Renal cortical epithelial cell (primary cell): Measurements from ENCODE around the gene PSMB9. TPM values are rescaled to one million over a fixed set of nuclear protein-coding genes. Genes with fewer than 3 reads are reported as not detected.

Source experiments
- DNase-seq: peaks from one replicate; pipeline ENCODE4 v3.0.0-alpha.2; 2011; ENCODE audit warnings: low read depth
- total RNA-seq: library from RNA; depleted of rRNA; stranded (reverse); fragments of >200 nt; gene quantifications from 2 replicates; pipeline ENCODE4 v1.2.3, GENCODE V29; 2014

PSMB9 gene
- total RNA-seq, 1 donor from 2014 or later = 8.3 TPM

- no peak for DNase-seq
Measured at GRCh38 chr6:32839356-32839755, 14.6 kb upstream of the PSMB9 start.

DNA sequence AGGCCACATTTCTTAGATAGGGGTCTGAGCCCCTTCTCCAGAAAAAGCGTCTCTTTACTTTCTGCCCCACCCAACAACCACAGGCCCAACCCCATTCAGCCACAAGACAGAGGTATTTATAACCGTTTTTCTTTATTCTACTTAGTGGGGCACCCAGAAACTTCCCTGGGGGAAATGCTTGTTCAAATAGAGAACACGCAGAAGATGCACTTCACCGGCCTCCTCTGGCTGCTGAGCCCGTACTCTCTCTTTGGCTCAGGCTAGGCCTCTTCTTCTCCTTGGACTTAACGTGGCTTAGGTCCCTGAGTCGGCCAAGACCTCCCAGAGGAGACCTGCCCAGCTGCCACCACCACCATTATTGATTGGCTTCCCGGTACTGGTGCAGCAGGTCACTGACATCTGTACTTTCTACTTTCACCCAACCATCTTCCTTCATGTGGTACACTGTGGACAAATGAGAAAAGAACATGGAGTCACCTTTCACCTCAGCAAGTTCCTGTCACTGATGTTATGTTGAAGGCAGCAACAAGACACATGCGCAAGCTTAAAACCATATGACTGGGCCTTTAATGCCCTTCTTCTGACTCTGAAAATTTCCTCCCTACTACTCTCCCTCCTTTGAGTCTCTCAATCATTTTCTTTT, 13.3 kb upstream of the PSMB9 start:
- DNase-seq = no peak

DNA sequence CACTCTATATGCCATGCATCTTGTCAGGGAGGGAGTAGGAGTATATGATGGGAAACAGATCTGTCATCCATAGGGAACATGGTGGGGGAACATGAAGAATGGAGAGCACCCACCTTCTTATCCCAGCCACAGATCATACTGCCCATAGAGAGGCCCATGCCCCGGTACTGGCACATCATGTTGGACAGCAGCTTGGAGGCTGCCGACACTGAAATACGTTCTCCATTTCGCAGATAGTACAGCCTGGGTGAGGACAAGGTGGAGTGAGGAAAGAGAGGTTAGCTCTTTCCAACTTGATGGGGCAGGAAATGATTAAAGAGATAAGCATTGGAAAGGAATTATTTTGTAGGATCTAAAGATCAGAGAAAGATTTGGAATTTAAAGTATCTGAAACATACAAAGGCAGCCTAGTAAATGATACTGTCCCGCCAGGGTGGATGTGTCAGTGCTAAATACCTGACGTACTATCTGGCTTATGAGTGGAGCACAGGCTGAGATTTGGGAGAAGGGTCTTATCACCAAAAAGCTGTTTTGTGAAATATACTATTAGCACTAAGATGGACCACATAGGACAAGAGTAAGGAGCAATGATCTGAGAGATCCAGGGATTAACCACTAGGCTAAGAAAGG, 11.9 kb upstream of the PSMB9 start:
- DNase-seq = no peak

GRCh38 chr6:32842690-32843089, 11.3 kb upstream of the PSMB9 start:
- DNase-seq = no peak

DNA sequence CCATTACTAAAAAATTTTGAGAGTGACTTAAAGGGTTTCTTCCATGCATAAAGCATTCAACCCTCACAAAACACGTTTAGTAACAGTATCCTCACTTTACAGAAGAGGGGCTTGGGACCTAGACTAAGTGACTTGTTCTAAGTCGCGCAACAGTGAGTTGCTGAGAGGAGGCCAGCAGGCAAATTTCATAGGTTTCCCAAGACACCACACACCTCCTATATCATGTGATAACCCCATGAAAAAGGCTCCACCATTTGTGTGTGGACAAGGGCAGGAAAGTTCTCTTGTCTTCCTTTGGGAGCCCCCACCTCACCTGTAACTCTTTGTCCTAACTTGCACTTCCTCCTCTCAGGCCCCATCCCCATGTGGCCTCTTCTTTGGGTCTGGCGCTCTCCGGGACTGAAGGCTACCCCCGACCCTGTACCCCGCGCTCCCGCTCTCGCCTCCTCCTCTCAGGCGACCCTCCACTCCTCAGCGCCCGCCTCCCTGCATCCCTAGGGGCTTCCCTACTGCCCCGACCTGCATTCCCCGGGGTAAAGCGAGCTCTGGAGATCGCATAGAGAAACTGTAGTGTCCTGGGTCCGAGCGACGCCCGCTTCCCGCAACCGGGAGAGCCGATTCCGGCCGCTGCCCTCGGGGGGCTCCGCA, 10.5 kb upstream of the PSMB9 start:
- DNase-seq = no peak

DNA sequence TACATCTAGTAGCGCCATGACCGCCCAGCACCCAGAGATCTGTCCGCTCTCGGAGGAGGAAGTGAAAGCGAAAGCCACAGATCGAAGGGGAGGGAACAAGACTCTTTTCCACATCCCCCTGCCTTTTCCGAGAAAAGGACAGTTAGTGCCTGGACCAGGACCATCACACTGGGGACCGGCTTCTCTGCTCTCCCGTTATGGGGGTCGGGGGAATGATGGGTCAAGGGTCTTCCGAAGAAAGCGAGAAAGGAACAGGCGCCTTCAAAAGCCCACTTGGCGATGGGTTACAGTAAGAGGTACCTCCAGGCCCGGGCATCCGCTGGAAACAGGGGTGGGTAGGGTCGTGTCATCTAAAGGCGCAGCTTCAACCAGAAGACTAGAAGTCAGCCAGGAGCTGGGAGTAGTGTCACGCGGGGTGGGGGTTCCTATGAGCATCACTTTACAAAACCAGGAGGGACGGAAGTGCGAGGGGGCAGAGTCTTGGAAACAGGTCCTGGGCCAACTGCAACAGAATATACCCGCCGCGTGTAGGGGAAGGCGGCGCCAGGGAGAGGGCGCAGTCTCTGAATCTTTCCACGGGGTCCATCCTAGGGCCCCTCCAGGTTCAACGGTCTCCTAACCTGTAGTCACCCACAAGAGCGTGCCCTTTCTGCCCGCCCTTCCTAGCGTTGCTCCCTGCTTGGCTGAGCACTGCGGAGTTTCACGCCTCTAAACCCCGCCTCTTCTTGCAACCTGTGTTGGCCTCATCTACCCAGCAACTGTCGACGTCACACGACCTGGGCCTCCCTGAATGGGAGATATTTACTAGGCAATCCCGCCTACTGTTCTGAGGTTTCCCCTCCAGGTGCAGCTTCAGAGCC, 9.8 kb upstream of the PSMB9 start, which contains the start of gene PSMB8:
PSMB8 (minus strand) TSS at position 69 of the 860 bp plus-strand sequence; CDS start at position 18, 51 bp downstream.
- DNase-seq = peak; percentile 96

DNA sequence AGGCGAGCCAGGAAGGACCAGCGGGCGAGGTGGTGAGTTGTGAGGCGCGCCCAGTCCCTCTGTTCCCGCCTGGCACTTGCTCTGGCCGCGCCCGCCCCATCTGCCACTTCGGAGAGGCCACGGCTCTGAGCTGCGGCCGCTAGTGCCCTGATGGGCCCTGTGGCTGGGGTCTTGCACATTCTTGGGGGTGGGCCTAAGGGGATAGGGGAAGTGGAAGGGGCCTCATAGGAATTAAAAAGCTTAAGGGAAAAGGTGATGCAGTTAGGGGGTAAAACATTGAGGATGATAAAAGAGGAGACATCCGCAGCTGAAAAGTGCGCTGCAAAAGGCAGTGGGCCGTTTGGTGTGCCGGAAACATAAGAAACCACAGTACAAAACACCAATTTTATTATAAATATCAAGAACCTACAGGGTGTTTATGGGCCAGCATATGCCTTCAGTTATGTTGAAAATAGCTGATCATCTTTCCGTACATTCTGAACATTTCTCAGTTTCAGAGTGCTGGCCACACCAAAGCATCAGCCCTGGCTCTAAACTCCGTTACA, 9.1 kb upstream of the PSMB9 start:
- DNase-seq = no peak

- DNase-seq = no peak
Measured at GRCh38 chr6:32845384-32845884, 8.6 kb upstream of the PSMB9 start.

- no peak for DNase-seq
Measured at GRCh38 chr6:32847004-32847403, 7.0 kb upstream of the PSMB9 start.

GRCh38 chr6:32847795-32848194, 6.2 kb upstream of the PSMB9 start:
- no peak for DNase-seq

DNA sequence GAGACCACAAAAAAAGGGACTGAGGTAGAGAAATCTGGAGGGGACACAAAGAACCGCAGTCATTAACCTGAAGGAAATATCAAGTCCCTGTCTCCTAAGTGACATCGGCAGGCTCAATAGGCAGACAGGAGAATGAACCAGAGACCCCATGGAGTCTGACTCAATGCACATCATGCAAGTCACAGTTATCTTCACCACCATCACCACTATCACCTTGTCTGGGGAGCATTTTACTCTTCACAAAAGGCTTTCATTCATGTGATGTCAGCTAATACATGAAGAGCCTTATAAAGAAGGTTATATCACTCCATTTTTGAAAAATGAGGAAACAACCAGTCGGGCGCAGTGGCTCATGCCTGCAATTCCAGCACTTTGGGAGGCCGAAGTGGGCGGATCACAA, 4.9 kb upstream of the PSMB9 start:
- DNase-seq = no peak

DNA sequence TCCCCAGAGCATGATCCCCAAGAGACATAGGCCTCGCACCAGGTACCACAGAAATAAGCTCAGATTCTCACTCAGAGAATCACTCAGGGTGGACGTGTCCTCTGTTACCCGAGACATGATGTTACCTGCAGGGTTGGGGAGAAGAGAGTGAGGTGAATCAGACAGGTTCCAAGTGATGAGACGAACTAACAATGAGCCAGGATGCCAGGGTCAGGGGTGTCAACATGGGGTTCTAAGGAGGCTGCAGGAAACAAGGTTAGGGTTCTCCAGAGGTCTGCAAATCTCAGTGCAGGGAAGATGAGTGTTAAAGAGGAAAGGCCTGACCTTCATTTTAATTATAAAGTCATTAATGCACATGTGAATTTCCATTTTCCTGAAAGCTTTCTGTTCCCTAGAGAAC, 3.0 kb upstream of the PSMB9 start:
- no peak for DNase-seq

GRCh38 chr6:32852018-32852843, 1.8 kb upstream of the PSMB9 start:
- DNase-seq = no peak

DNA sequence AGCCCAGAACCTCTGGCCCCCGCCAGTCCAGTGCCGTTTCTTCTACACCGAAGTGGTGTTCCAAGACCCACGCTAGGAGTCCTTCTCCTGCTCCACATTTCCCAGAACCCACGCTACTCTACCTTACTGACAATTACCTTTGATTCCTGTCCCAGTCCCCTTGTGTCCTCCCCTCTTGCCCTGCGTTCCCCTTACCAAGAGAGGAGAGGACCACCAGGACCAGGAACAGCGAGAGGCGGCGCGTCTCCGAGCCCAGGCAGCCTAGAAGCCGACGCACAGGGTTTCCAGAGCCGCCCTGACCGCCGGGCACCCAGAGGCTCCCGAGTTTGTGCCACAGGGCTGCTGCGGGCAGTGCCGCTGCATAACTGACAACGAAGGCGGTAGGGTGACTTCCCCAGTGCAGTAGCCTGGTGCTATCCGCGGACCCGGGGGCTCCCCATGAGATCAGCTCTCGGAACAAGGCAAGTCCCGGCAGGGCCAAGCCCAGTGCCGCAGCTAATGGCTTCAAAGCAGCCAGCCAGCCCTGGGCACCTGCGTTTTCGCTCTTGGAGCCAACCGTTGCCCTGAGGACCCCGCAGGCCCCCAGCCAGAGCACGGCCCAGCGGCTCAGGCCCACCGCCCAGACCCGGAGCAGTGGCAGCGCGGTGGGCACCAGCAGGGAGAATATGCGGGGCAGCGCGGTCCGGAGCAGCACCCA, 1.0 kb upstream of the PSMB9 start:
- DNase-seq = peak; percentile 13

DNA sequence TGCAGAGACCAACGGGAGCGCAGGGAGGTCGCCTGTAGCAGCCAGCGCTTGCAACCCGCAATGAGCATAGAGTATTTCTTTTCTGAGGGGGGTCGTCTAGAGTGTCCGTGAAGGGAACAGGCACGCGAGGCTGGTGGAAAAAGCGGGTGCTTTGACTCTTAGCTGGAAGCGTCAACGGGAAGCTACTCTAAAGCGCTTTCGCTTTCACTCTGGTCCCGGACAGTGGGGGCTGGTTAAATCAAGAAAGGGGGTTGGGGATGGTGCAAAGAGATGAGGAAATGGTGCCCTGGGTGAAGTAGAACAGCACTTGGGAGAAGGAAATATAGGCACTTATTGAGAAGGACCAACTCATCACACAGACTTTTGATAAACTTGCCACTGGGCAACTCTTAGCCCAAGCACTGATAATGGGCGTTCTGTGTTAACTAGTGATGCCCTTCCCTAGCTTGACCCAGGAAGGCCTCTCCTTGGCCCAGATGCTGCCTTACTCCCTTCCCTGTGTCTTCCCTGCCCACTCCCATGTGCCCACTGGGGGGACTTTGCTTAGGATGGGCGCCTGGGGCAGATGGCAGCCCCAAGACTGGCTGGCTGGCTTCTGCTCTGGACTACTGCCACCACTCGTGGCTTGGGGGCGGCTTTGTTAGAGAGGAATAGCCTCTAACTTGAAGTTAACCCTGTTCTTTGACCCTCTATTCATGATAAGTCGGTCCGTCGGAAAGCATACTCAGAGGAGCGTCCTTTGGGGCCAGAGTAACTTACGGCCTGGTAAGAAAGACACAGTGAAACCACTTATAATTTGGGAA, 585 bp downstream of the PSMB9 start:
- no peak for DNase-seq

- DNase-seq = no peak
Measured at GRCh38 chr6:32855467-32856174, 1.6 kb downstream of the PSMB9 start.

- no peak for DNase-seq
Measured at GRCh38 chr6:32857156-32857891, 3.3 kb downstream of the PSMB9 start.

DNA sequence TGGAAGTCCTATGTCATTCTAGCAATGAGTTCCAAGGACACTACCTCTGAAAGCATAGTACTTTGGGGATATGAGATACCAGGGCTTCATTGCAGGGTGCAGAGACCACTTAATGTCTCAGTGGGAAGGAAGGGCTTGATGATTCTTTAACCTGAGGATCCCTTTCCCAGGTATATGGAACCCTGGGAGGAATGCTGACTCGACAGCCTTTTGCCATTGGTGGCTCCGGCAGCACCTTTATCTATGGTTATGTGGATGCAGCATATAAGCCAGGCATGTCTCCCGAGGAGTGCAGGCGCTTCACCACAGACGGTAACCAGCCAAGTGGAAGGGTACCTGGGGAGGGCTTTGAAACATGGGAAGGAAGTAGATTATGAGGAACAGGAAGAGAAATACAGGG, 4.2 kb downstream of the PSMB9 start:
- no peak for DNase-seq
